Measurements from ENCODE around the gene THEM4. TPM values are rescaled to one million over a fixed set of nuclear protein-coding genes. Genes with fewer than 3 reads are reported as not detected.

The THEM4 gene
- total RNA-seq, 1 donor from 2014 or later, result 15.7 TPM

DNA sequence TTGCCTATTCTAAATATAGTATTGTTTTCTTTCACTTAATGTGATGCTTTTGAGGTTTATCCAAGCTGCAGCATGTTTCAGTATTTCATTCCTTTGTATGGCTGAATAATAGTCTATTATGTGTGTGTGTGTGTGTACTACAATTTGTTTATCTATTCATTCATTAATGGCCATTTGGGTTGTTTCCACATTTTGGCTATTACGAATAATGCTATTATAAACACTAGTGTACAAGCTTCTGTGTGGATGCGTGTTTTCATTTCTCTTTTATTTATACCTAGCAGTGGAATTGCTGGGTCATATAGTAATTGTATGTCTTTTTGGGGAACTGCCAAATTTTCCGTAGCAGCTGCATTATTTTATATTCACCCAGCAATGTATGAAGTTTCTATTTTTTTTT, 40.8 kb downstream of the THEM4 start:
- H3K36me3 Mint-ChIP-seq (ENCODE audit: low read depth, unreplicated experiment), result peaks cover 4% of the 10 kb centered on the region

GRCh38 chr1:151867765-151868411, 41.4 kb downstream of the THEM4 start:
- H3K27ac ChIP-seq (ENCODE audit: low read depth, low read length), result no peak overlapping the region
- no peak overlapping the region for H2AFZ ChIP-seq (ENCODE audit: low read depth, low read length)
- H3K36me3 ChIP-seq (ENCODE audit: insufficient read depth, low read length), result no peaks in the 10 kb centered on the region
- no peak for TF ChIP-seq EZH2 (IDR thresholded peaks at IDR 0.05; ENCODE audit: insufficient read depth, low read length)
- TF ChIP-seq, protein P1, sequence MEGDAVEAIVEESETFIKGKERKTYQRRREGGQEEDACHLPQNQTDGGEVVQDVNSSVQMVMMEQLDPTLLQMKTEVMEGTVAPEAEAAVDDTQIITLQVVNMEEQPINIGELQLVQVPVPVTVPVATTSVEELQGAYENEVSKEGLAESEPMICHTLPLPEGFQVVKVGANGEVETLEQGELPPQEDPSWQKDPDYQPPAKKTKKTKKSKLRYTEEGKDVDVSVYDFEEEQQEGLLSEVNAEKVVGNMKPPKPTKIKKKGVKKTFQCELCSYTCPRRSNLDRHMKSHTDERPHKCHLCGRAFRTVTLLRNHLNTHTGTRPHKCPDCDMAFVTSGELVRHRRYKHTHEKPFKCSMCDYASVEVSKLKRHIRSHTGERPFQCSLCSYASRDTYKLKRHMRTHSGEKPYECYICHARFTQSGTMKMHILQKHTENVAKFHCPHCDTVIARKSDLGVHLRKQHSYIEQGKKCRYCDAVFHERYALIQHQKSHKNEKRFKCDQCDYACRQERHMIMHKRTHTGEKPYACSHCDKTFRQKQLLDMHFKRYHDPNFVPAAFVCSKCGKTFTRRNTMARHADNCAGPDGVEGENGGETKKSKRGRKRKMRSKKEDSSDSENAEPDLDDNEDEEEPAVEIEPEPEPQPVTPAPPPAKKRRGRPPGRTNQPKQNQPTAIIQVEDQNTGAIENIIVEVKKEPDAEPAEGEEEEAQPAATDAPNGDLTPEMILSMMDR (IDR thresholded peaks at IDR 0.05; ENCODE audit: insufficient read depth, low read depth, low read length), result no peak
- H3K4me3 ChIP-seq (ENCODE audit: insufficient read depth, low read depth, low read length), result no peak overlapping the region
- no peak overlapping the region for H3K4me2 ChIP-seq (ENCODE audit: low read length)
- Mint-ChIP-seq H3K27ac (ENCODE audit: unreplicated experiment) (no peak overlapping the region), H3K36me3 (ENCODE audit: low read depth, unreplicated experiment) (peaks cover 4% of the 10 kb centered on the region), H3K4me3 (ENCODE audit: unreplicated experiment) (no peak overlapping the region), H3K27me3 (ENCODE audit: low read depth, unreplicated experiment) (peaks cover 4% of the 10 kb centered on the region), H3K9me3 (ENCODE audit: unreplicated experiment) (no peaks in the 10 kb centered on the region), H3K4me1 (ENCODE audit: low read depth, unreplicated experiment) (peaks cover 7% of the 10 kb centered on the region)
- H3K9me3 ChIP-seq (ENCODE audit: insufficient read depth, low read depth, low read length), result no peaks in the 10 kb centered on the region
- H3K9ac ChIP-seq (ENCODE audit: low read length), result no peak overlapping the region
- H3K27me3 ChIP-seq (ENCODE audit: insufficient read depth, low read length), result no peaks in the 10 kb centered on the region
- FAIRE-seq (no peak), DNase-seq (ENCODE audit: low read depth) (peak; percentile 39)
- no peaks in the 10 kb centered on the region for H3K4me1 ChIP-seq (ENCODE audit: insufficient read depth, low read length)
- no peaks in the 10 kb centered on the region for H3K79me2 ChIP-seq (ENCODE audit: insufficient read depth, low read length)
- H4K20me1 ChIP-seq (ENCODE audit: insufficient read depth, low read length), result no peaks in the 10 kb centered on the region

More for the DNA sequence above, 40.8 kb downstream of the THEM4 start:
- Histone ChIP-seq H3K36me3 (ENCODE audit: insufficient read depth, low read length) (no peaks in the 10 kb centered on the region), H3K4me1 (ENCODE audit: insufficient read depth, low read length) (no peaks in the 10 kb centered on the region), H3K27me3 (ENCODE audit: insufficient read depth, low read length) (no peaks in the 10 kb centered on the region), H3K27ac (ENCODE audit: low read depth, low read length) (no peak overlapping the region), H2AFZ (ENCODE audit: low read depth, low read length) (no peak overlapping the region), H4K20me1 (ENCODE audit: insufficient read depth, low read length) (no peaks in the 10 kb centered on the region), H3K4me2 (ENCODE audit: low read length) (no peak overlapping the region), H3K4me3 (ENCODE audit: insufficient read depth, low read depth, low read length) (no peak overlapping the region), H3K9me3 (ENCODE audit: insufficient read depth, low read depth, low read length) (no peaks in the 10 kb centered on the region), H3K9ac (ENCODE audit: low read length) (no peak overlapping the region), H3K79me2 (ENCODE audit: insufficient read depth, low read length) (no peaks in the 10 kb centered on the region)
- H3K4me3 Mint-ChIP-seq (ENCODE audit: unreplicated experiment), result no peak overlapping the region
- TF ChIP-seq, protein P1 (IDR thresholded peaks at IDR 0.05; ENCODE audit: insufficient read depth, low read depth, low read length), result no peak
- no peak for TF ChIP-seq EZH2 (IDR thresholded peaks at IDR 0.05; ENCODE audit: insufficient read depth, low read length)
- no peaks in the 10 kb centered on the region for H3K9me3 Mint-ChIP-seq (ENCODE audit: unreplicated experiment)
- DNase-seq (ENCODE audit: low read depth), result no peak
- peaks cover 4% of the 10 kb centered on the region for H3K27me3 Mint-ChIP-seq (ENCODE audit: low read depth, unreplicated experiment)
- peaks cover 6% of the 10 kb centered on the region for H3K4me1 Mint-ChIP-seq (ENCODE audit: low read depth, unreplicated experiment)
- H3K27ac Mint-ChIP-seq (ENCODE audit: unreplicated experiment), result no peak overlapping the region
- no peak for FAIRE-seq

DNA sequence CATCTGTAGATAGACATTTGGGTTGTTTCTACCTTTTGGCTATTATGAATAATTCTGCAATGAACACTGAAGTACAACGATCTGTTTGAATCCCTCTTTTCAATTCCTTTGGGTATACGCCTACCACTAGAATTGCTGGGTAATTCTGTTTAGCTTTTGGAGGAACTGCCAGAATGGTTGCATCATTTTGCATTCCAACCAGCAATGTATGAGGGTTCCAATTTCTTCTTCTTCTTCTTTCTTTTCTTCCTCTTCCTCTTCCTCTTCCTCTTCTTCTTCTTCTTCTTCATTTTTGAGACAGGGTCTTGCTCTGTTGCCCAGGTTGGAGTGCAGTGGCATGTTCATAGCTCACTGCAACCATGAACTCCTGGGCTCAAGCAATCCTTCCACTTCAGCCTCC, 42.0 kb downstream of the THEM4 start:
- H3K36me3 Mint-ChIP-seq (ENCODE audit: low read depth, unreplicated experiment), result peaks cover 3% of the 10 kb centered on the region
- Histone ChIP-seq H3K27ac (ENCODE audit: low read depth, low read length) (no peak overlapping the region), H3K4me3 (ENCODE audit: insufficient read depth, low read depth, low read length) (no peak overlapping the region), H4K20me1 (ENCODE audit: insufficient read depth, low read length) (no peaks in the 10 kb centered on the region), H3K9ac (ENCODE audit: low read length) (no peak overlapping the region), H3K9me3 (ENCODE audit: insufficient read depth, low read depth, low read length) (no peaks in the 10 kb centered on the region), H2AFZ (ENCODE audit: low read depth, low read length) (no peak overlapping the region), H3K79me2 (ENCODE audit: insufficient read depth, low read length) (no peaks in the 10 kb centered on the region), H3K27me3 (ENCODE audit: insufficient read depth, low read length) (no peaks in the 10 kb centered on the region), H3K36me3 (ENCODE audit: insufficient read depth, low read length) (no peaks in the 10 kb centered on the region), H3K4me1 (ENCODE audit: insufficient read depth, low read length) (no peaks in the 10 kb centered on the region), H3K4me2 (ENCODE audit: low read length) (no peak overlapping the region)
- peaks cover 4% of the 10 kb centered on the region for H3K27me3 Mint-ChIP-seq (ENCODE audit: low read depth, unreplicated experiment)
- no peak overlapping the region for H3K4me3 Mint-ChIP-seq (ENCODE audit: unreplicated experiment)
- TF ChIP-seq, protein P1 (IDR thresholded peaks at IDR 0.05; ENCODE audit: insufficient read depth, low read depth, low read length), result no peak
- no peak for TF ChIP-seq EZH2 (IDR thresholded peaks at IDR 0.05; ENCODE audit: insufficient read depth, low read length)
- DNase-seq (ENCODE audit: low read depth), result no peak
- H3K27ac Mint-ChIP-seq (ENCODE audit: unreplicated experiment), result no peak overlapping the region
- no peak for FAIRE-seq
- no peaks in the 10 kb centered on the region for H3K9me3 Mint-ChIP-seq (ENCODE audit: unreplicated experiment)
- peaks cover 13% of the 10 kb centered on the region for H3K4me1 Mint-ChIP-seq (ENCODE audit: low read depth, unreplicated experiment)

Data from astrocyte (in vitro differentiated cells and primary cell).